HG03354 (cell line): ENCODE results near the gene RASGRP1.

ENCODE experiments used
- ATAC-seq: cut with Tn5 transposase; IDR thresholded peaks from one replicate; pipeline ENCODE4 v1.9.1; 2021; ENCODE audit warnings: mild to moderate bottlenecking; ENCODE audit not compliant: unreplicated experiment, poor library complexity, severe bottlenecking

Gene RASGRP1

DNA sequence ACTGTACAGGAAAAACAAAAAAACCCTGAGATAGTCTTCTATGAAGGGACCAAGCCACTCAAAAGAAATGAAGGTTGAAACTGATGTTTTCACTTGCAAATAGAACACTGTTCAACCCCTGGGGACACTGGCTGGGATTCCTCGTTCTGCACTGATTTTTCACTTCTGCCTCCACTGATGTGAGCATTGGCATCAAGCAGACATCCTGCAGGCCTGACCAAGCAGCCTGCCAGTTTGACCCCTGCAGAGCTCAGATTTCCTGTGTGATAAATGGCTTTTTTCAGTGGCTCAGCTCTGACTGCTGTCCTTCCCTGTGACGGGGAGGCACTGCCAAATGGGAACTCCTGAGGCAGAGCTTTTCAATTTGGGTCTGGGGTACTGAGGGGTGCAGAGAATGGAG lies 50.0 kb downstream of the RASGRP1 start:
- ATAC-seq: peak; percentile 58

DNA sequence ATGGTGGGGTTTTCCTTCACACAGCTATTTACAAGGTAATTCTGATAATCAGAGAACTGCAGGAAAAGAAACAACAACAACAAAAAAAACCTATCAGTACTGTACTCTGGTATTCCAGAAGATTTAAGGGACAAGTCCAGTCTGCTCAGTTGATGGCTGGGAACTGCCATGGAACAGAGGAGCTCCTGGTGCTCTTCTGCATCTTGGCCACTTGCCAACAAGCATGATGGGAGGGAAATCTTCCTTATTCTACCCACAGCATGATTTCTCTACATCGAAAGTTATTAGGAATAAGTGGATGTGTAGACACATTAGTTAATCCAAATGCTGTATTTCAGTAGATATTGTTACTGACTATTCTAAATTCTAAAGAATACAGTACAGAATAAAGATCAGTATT lies 51.7 kb downstream of the RASGRP1 start:
- no peak for ATAC-seq

DNA sequence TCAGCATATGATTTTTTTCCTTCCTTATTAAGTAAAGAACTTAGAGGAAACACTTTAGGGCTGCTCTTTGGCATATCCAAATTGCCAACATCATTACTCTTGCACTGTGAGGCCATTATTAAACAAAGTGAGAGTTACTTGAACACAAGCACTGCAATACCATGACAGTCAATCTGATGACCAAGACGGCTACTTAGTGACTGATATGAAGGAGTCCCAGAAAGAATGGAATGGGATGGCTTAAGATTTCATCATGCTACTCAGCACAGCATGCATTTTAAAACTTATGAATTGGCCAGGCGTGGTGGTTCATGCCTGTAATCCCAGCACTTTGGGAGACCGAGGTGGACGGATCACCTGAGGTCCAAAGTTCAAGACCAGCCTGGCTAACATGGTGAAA lies 55.5 kb downstream of the RASGRP1 start:
- no peak for ATAC-seq

DNA sequence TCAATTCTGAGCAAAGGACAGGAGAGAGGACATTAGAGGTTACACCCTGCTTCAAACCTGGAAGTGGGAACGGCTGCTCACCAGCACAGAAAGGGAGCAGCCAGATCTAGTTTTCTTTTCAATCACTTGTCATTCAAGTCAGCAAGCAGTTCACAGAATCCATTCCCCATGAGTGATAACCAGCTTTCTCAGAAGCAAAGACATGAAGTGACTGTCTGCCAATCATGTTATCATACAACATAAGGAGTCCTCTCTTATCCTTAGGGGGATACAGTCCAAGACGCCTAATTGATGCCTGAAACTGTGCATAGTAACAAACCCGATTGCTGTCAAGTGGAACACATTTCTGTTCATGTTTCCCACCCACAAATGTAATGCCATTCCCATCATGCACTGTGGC lies 56.0 kb downstream of the RASGRP1 start:
- no peak for ATAC-seq

DNA sequence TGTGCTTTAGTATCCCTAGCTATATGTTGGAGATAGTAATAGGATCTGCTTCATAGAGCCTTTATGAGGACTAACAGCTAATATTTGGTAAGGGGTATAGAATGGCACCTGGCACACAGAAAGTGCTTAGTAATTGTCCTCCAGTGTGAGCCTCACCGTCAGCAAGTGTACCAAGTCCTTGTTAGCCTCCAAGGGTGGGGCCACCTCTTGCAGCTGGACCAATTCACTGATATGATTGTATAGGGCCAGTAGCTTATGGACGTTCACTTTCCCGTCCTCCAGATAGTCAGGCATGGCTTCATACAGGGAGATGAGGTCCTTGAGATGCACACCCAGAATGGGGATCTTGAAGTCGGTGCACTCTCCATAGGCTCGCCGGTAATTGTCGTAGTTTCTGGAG lies 57.0 kb downstream of the RASGRP1 start:
- ATAC-seq: no peak

DNA sequence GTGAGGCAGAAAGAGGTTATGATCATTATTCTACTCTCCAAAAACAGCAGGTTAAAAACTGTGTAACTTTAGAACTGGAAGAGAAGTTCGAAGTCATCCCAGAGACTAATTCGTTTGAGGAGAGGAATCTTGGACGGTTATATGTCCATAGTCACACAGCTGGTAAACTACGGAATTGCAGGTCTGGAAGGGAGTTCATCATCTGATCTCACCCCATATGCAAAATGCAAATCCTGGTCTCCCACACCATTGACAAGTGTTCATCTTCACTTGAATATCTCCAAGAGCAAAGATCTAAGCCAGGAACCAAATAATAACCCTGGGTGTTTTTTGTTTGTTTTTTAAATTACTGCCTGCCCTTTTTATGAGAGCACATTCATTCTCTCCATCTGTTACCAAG lies 57.6 kb downstream of the RASGRP1 start:
- no peak for ATAC-seq

DNA sequence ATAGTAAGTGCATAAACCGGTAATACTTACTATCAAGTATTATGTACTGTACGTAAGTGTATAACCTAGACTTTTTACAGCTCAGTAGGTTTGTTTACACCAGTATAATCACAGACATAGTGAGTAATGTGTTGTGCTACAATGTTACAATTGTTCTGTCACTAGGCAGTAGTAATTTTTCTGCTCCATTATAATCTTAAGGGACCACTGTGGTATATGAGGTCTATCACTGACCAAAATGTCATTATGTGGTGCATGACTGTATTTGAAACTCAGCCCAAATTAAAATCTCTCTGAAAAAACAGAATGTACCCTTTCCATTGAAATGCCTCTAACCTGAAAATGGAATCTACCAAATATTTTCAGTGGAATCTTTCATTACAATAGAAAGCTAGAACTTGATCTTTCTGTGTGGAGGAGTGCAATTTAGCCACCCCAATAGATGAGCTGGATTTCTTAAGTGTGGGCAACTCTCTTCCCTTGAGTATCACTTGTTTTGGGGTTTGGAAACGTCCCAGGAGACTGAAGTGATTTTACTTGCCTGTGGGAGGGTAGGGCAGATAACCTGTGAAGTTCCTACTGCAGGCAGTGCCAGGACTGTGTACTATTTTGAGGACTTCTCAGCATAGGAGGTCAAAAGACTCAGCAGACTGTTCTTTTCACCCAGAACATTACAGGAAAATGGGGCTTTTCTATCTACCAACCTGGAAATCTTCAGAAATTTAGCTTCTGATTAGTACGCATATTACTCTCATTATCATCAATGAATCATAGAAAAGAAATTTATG lies 59.7 kb downstream of the RASGRP1 start:
- ATAC-seq: no peak

DNA sequence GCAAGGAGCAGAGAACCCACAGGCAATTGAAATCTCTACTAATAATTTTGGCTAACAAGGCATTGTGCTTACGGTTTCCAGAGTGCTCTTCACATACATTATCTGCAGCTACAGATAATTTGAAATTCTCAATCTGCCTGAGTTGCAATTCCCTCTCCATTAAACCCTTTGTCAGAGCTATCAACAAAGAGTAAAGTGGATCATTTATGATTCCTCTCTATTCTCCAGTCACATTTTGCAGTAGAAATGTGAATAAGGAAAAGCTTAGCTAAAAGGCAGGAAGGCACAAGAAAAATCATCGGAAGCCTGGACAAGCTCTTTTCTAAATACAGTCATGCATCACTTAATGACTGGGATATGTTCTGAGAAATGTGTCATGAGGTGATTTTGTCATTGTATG lies 61.1 kb downstream of the RASGRP1 start:
- ATAC-seq: no peak

DNA sequence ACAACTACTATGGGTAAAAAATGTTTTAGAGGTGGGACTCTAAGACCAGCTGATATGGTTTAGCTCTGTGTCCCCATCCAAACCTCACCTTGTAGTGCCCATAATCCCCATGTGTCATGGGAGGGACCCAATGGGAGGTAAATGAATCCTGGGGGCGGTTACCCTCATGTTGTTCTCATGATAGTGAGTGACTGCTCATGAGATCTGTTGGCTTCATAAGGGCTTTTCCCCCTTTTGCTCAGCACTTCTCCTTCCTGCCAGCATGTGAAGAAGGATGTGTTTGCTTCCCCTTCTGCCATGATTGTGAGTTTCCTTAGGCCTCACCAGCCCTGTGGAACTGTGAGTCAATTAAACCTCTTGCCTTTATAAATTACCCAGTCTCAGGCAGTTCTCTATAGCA lies 65.0 kb downstream of the RASGRP1 start:
- ATAC-seq: no peak

DNA sequence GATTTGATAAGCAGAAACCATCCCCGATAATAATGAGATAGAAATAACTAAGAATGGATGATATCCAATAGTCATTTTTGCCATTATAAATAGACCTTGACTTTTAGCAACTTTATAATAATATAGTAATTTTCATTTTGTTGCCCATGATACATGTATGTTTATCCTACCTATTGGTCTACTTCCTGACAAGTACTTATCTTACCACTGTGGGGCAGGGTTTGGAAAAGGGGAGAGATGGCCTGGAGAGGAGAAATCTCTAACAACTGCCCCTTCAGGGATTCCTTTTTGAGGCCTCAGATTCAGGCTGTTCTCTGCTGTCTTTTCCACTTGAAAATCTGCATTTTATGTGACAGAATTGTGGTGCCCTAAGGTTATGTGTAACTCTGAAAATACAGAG lies 68.5 kb downstream of the RASGRP1 start:
- ATAC-seq: no peak

DNA sequence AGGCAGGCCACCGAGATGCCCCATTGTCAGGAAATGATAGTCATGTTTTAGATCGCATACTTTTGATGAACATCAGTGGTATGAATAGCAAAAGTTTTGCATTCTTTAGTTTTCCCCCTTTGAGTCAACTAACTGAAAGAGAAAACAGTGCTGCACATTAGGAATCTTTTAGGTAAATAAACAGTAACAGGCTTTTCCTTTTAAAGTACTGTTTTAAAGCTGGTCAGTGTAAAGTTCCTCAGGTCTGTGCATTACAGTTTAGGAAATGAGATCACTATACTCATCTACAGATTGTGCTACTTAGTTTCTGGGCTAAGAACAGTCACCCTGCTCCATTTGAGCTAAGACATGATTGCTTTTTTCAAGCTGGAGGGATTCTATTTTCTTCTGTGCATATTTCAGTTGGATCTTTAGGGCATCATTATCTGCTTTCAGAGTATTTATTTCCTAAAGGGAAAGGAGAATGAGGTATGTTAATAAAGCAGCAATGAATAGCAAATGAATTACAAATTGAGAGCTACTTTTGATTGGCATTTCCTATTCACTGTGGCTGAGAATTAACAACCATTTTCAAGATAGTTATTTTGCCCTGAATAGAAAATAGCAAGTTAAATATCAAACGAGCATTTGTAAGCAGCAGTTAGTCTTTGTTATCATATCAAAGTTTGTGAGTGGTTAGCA lies 74.2 kb downstream of the RASGRP1 start:
- ATAC-seq: no peak

DNA sequence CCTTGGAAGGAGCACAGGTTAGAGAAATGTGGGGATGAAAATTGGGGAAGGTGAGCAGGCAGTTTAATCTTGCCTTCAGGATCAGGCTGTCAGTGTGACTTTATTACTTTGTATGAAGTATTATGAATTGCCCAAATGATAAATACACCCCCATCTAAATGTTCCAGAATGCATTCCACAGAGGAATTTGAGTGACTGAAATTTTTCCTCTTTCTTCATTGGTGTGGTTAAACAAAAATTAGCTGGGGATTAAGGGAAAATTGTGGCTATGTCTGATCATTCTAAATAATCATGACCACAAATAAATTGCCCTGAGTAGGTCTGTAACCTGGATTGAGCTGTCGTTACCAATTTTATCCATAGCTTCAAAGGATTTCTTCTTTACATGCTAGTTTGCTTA lies 77.2 kb downstream of the RASGRP1 start:
- ATAC-seq: no peak

DNA sequence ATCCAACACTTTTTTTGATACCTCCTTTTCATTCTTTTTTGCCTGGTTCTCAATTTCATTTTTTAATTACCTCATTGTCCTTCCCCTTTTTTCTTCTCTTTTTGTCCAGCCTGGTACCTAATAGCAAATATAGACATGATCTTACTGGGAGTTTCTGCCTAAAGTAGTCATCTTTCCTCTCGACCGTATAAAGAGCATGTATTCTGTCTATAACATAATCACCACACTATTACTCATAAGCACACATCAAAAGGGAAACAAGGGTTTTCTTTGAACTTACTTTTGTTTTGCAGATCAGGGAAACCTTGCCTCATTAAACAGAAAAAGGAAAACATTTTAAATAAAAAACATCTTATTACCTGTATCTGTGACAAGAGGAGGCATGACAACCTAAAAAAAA lies 77.7 kb downstream of the RASGRP1 start:
- no peak for ATAC-seq

DNA sequence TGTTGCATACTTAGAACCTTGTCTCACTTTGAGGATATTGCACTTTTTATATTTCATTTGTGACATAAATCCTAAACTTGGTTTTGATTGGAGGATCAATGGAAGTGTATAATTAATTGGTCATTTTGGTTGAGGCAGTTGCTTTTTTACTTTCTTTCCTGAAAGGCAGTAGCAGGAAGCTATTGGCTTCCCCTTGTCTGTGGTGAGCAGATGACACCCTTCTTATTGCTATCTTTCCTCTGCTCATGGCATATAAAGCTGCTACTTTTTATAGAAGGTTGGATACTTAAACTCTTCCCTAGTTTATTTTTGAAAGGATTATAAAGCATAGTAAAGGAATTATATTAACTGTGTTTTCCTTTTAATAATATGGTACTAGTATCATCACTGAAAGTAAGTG lies 82.0 kb downstream of the RASGRP1 start:
- no peak for ATAC-seq

DNA sequence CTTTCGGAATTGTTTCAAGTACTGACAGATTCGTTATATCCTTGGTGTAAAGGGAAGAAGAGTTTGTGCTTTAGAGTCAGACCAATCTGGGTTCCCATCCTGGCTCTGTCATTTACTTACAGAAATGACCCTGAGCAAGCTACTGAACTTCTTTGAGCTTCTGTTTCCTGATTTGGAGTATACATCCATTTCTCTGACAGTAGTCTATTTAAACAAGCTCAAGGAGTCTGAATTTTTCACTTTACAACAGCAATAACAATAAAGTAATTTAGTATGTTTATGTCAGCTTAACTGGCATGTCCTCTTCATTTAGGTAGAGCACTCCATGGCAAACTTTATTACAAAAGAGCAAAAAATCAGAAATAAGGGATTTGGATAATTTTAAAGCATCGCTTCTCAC lies 82.9 kb downstream of the RASGRP1 start:
- ATAC-seq: no peak

DNA sequence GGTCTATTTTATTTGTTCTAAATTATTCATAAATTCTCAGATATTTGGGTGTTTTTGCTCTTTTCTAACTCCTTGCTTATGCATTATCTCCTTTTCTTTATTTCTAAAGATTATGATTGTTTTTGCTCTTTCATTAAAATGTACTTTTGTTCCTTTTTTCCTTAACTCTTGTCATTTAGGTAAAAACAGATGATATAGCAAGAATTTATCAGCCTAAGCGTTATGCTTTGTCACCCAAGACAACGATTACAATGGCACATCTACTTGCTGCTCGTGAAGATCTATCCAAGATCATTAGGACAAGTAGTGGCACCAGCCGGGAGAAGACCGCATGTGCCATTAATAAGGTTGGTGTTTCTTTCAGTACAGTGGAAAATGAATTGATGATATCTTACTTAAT lies 83.5 kb downstream of the RASGRP1 start:
- no peak for ATAC-seq

DNA sequence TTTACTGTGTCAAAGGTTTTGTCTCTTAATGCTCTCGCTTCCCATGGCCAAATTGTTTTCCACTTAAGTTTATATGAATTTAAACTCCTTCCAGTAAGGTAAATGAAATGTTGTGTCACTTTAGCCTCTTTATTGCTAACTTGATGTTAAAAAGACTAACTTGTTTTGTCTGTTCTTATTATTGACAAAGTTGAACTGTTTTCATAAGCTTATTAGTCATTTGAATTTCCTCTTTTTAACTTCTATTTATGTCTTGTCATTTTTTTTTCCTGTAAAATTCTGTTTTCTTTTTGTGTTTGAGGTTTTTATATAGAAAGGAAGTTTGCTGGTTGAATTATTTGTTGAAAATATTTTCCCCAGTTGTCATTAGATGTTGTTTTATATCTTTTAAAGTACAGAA lies 84.9 kb downstream of the RASGRP1 start:
- no peak for ATAC-seq

DNA sequence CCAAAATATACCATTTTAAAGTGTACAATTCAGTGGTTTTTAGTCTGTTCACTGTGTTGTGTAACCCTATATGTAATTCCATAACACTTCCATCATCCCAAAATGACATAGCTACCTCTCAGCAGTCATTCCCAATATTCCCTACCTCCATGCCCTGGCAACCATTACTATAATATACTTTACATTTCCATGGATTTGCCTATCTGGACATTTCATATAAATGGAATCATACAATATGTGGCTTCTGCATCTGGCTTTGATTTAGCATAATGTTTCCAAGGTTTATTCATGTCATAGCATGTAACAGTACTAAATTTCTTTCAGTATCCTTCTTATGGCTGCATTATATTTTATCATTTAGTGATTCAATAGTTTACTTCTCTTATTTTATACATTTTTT lies 85.3 kb downstream of the RASGRP1 start:
- ATAC-seq: no peak

DNA sequence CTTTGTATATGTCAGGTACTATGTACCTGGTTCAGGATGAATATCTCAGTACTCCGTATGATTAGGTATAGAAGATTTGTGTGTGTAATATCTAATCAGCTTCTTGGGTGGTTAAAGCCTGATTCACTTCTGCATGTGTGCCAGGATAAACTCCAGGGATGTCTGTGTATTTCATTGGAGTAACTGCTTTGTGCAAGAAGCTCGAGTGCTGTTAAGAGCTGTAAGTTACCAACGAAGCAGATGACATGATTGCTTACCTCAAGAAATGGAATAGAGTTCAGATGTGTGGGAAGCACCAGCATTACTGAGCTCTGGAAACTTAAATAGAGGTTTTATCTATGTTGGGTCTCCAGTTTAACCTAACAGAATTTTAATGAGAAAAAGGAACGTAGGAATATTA lies 87.0 kb downstream of the RASGRP1 start:
- no peak for ATAC-seq

DNA sequence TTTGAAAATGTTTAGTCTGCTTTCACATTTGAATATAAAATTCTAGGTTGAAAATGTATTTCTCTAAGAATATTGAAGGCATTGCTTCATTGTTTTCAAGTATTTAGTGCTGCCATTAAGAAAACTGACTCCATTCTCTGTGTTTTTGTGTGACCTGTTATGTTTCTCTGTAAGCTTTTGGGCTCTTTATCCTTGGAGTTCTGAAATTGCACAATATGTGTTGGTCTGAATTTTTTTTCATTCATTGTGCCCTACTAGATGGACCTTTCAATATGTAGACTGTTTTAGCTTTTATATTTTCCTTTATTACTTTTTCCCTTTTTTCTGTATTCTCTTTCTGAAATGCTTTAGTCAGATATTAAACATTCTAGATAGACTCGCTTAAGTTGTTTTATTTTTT lies 88.5 kb downstream of the RASGRP1 start:
- no peak for ATAC-seq

DNA sequence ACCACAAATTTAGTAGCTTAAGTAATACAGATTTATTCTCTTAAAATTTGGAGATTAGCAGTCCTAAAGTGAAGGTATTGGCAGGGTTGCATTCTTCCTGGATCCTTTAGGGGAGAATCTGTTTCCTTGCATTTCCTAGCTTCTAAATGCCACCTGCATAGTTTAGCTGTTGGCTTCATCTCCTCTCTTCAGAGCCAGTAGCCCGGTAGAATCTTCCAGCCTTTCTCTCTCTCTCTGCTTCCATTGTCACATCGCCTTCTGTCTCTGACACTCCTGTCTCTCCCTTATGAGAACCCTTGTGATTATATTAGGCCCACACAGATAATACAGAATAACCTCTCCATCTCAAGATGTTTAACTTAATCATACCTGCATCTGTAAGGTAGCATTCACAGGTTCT lies 89.3 kb downstream of the RASGRP1 start:
- no peak for ATAC-seq
